ENCODE results near the gene CPTP. TPM values are rescaled to one million over a fixed set of nuclear protein-coding genes. Genes with fewer than 3 reads are reported as not detected.

The CPTP gene
- total and polyA plus RNA-seq, 2 donors (not counting 1 experiment from before 2014, with no cell fraction given) = 17.1 to 18.8 TPM

- Histone ChIP-seq H3K79me2 (ENCODE audit: control insufficient read depth, insufficient read depth, low read length) (peaks cover 42% of the 10 kb centered on the region), H3K27ac (ENCODE audit: low read length in 2 of 2) (no peak overlapping the region), H3K4me1 (ENCODE audit: control insufficient read depth in 2 of 2, insufficient read depth in 2 of 2, low read length in 2 of 2) (peaks cover 20 to 44% of the 10 kb centered on the region in 2 donors), H3K36me3 (replicated peaks in 1 of 2; ENCODE audit: control extremely low read depth in 1 of 2, control insufficient read depth in 1 of 2, extremely low read depth in 1 of 2, insufficient read depth in 2 of 2, low read length in 1 of 2) (peaks cover 0 to 4% of the 10 kb centered on the region in 2 experiments), H3K4me3 (ENCODE audit: control extremely low read depth in 1 of 5, extremely low read depth in 1 of 5, insufficient read depth in 1 of 5, low read depth in 2 of 5, low read length in 4 of 5) (no peak overlapping the region), H4K20me1 (ENCODE audit: control insufficient read depth, insufficient read depth, low read length, poor library complexity, severe bottlenecking) (peaks cover 37% of the 10 kb centered on the region), H2AFZ (ENCODE audit: insufficient read depth, low read depth, low read length, poor library complexity, severe bottlenecking) (no peak overlapping the region), H3K4me2 (replicated peaks; ENCODE audit: low read depth, low read length, poor library complexity, severe bottlenecking) (peak overlapping the region; percentile 99), H3K9me3 (ENCODE audit: control extremely low read depth in 1 of 3, control insufficient read depth in 2 of 3, insufficient read depth in 1 of 3, low read length in 2 of 3) (peaks cover 0 to 15% (median 0%) of the 10 kb centered on the region in 3 donors), H3K27me3 (replicated peaks in 1 of 4; ENCODE audit: control extremely low read depth in 1 of 4, control insufficient read depth in 3 of 4, insufficient read depth in 4 of 4, low read length in 3 of 4) (no peaks in the 10 kb centered on the region), H3K9ac (ENCODE audit: low read length) (peak overlapping the region; percentile 95)
- POLR2A ChIA-PET = interaction anchor here (0.5 kb wide), 1 partner anchor 292 kb away, joined by 11 read pairs; no protein-coding TSS in a partner anchor
- H3K4me3 Mint-ChIP-seq = peak overlapping the region; percentile 76
- ATAC-seq (ENCODE audit: low read depth) (no peak), DNase-seq (no peak)
- no peaks in the 10 kb centered on the region for H3K9me3 Mint-ChIP-seq (ENCODE audit: insufficient read depth)
- intact Hi-C loops (cut with micrococcal nuclease) = no loop called here
- peaks cover 33% of the 10 kb centered on the region for H3K4me1 Mint-ChIP-seq
- 92% methylated on average over 6 of the region's 8 CpGs for WGBS (ENCODE audit: insufficient coverage)
- CTCF ChIA-PET = no interaction called here
- TF ChIP-seq EZH2 (IDR thresholded peaks at IDR 0.05; ENCODE audit: borderline replicate concordance, insufficient read depth, low read depth, low read length, poor library complexity, severe bottlenecking) = no peak
- peak overlapping the region; percentile 20 for H3K27ac Mint-ChIP-seq
- no peaks in the 10 kb centered on the region for H3K27me3 Mint-ChIP-seq
Observed at GRCh38 chr1:1326075-1326605, 1.5 kb downstream of the CPTP start.

- H3K4me1 ChIP-seq (ENCODE audit: control insufficient read depth in 2 of 2, insufficient read depth in 2 of 2, low read length in 2 of 2) = peaks cover 20 to 41% of the 10 kb centered on the region in 2 donors
- H3K27me3 ChIP-seq (replicated peaks in 1 of 4; ENCODE audit: control extremely low read depth in 1 of 4, control insufficient read depth in 3 of 4, insufficient read depth in 4 of 4, low read length in 3 of 4) = no peaks in the 10 kb centered on the region
- H3K79me2 ChIP-seq (ENCODE audit: control insufficient read depth, insufficient read depth, low read length) = peaks cover 30% of the 10 kb centered on the region
- ChIA-PET CTCF (no interaction called here), POLR2A (no interaction called here)
- no peak overlapping the region for H2AFZ ChIP-seq (ENCODE audit: insufficient read depth, low read depth, low read length, poor library complexity, severe bottlenecking)
- intact Hi-C loops (cut with micrococcal nuclease) = no loop called here
- Mint-ChIP-seq H3K4me3 (peak overlapping the region; percentile 34), H3K4me1 (peaks cover 25% of the 10 kb centered on the region), H3K27ac (no peak overlapping the region), H3K9me3 (ENCODE audit: insufficient read depth) (no peaks in the 10 kb centered on the region), H3K27me3 (no peaks in the 10 kb centered on the region)
- H3K4me2 ChIP-seq (replicated peaks; ENCODE audit: low read depth, low read length, poor library complexity, severe bottlenecking) = no peak overlapping the region
- peaks cover 25% of the 10 kb centered on the region for H4K20me1 ChIP-seq (ENCODE audit: control insufficient read depth, insufficient read depth, low read length, poor library complexity, severe bottlenecking)
- H3K27ac ChIP-seq (ENCODE audit: low read length in 2 of 2) = no peak overlapping the region
- TF ChIP-seq EZH2 (IDR thresholded peaks at IDR 0.05; ENCODE audit: borderline replicate concordance, insufficient read depth, low read depth, low read length, poor library complexity, severe bottlenecking) = no peak
- no peak for TF ChIP-seq CTCF (IDR thresholded peaks at IDR 0.05)
- WGBS (ENCODE audit: insufficient coverage) = 94% methylated on average over 40 of the region's 40 CpGs
- H3K4me3 ChIP-seq (ENCODE audit: control extremely low read depth in 1 of 5, extremely low read depth in 1 of 5, insufficient read depth in 1 of 5, low read depth in 2 of 5, low read length in 4 of 5) = no peak overlapping the region
- H3K36me3 ChIP-seq (replicated peaks in 1 of 2; ENCODE audit: control extremely low read depth in 1 of 2, control insufficient read depth in 1 of 2, extremely low read depth in 1 of 2, insufficient read depth in 2 of 2, low read length in 1 of 2) = peaks cover 0 to 4% of the 10 kb centered on the region in 2 experiments
- ATAC-seq (ENCODE audit: low read depth) = no peak
- DNase-seq = no peak
- H3K9me3 ChIP-seq (ENCODE audit: control extremely low read depth in 1 of 3, control insufficient read depth in 2 of 3, insufficient read depth in 1 of 3, low read length in 2 of 3) = peaks cover 0 to 16% (median 0%) of the 10 kb centered on the region in 3 donors
- H3K9ac ChIP-seq (ENCODE audit: low read length) = no peak overlapping the region
Observed at GRCh38 chr1:1327291-1327690, 2.7 kb downstream of the CPTP start.
